HG03342 (cell line): Measurements from ENCODE around the gene CERS4.
"Not testable (repeated sequence)": the region's sequence is repeated elsewhere in the genome, so short reads cannot be mapped to it uniquely, and the experiment has no call there.

ENCODE experiments used
- ATAC-seq: cut with Tn5 transposase; IDR thresholded peaks from one replicate; pipeline ENCODE4 v1.9.1; 2021; ENCODE audit warnings: mild to moderate bottlenecking, moderate library complexity; ENCODE audit not compliant: unreplicated experiment

The CERS4 gene

GRCh38 chr19:8240274-8241229, 31.4 kb downstream of the CERS4 start:
- ATAC-seq: peak; percentile 81

DNA sequence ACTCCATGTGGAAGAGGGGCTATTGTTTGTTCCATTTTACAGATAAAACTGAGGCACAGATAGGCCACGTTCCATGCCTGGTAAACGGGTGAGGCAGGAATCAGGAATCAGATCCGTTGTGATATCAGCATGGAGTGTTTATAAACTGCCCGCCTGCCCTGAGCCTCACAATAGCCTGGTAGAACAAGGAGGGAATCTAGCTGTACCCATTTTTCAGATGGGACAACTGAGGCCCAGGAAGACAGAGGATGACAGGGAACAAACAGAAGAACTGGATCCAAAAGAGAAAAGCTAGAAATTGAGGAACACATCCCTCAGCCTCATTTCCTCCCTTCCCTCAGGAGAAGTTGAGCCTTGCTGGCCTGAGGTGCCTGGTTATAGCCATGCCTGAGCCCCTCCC, 32.5 kb downstream of the CERS4 start:
- no peak for ATAC-seq

- ATAC-seq: no peak
Measured at GRCh38 chr19:8242211-8242821, 33.1 kb downstream of the CERS4 start.

- ATAC-seq: no peak
Measured at GRCh38 chr19:8243146-8243545, 34.0 kb downstream of the CERS4 start.

GRCh38 chr19:8244442-8244841, 35.3 kb downstream of the CERS4 start:
- ATAC-seq: no peak

DNA sequence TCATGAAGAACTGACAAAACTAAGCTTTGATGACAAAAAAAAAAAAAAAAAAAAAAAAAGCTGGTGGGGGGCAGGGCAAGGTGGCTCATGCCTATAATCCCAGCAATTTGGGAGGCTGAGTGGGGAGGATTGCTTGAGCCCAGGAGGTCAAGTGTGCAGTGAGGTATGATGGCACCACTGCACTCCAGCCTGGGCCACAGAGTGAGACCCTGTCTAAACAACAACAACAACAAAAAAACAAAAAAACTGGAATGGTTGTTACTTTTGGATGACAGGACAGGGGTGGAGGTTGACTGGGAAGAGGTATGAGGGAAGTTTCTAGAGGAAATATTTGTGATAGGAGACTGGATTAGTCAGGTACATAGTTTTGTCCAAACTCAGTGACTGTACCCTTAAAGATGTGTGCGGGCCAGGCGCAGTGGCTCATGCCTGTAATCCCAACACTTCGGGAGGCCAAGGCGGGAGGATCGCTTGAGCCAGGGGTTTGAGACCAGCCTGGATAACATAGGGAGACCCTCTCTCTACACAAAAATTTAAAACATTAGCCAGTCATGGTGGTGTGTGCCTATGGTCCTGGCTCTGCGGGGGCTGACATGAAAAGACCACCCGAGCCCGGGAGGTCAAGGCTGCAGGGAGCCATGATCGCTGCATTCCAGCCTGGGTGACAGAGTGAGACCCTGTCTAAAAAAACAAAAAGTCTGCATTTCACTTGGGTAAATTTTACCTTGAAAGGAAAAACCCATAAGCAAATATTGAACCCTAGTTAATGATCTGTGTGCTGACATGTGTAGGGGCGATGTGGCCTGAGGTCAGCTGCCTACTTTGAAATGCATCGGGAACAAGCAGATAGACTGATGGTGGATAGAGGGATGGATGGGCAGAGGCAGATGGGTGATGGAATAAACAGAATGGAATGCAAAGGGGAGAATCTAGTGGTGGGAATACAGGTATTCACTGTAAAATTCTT, 37.0 kb downstream of the CERS4 start:
- ATAC-seq: no peak

GRCh38 chr19:8247129-8247890, 38.1 kb downstream of the CERS4 start:
- ATAC-seq: not testable (repeated sequence)

DNA sequence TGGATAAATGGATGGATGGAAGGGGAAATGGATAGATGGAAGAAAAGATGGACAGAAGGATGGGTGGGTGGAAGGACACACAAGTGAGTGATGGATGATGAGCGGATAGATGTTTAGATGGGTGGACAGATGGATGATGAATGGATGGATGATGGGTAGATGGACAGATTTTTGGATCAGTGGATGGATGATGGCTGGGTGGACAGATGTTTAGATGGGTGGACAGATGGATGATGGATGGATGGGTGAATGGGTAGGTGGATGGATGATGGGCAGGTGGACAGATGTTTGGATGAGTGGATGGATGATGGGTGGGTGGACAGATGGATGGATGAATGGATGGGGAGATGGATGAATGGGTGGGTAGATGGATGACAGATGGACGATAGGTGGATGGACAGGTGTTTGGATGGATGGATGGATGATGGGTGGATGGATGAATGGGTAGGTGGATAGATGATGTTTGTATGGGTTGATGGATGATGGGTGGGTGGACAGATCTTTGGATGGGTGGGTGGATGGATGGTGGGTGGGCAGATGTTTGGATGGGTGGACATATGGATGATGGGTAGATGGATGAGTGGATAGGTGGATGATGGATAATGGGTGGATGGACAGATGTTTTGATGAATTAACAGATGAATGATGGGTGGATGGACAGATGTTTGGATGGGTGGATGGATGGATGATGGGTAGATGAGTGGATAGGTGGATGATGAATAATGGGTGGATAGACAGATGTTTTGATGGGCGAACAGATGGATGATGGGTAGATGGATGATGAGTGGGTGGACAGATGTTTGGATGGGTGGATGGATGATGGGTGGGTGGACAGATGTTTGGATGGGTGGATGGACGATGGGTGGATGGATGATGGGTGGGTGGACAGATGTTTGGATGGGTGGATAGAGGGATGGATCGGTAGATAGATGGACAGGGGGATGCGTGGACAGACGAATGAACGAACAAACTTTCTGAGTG, 39.5 kb downstream of the CERS4 start:
- ATAC-seq: no peak

GRCh38 chr19:8250596-8250995, 41.4 kb downstream of the CERS4 start:
- no peak for ATAC-seq

DNA sequence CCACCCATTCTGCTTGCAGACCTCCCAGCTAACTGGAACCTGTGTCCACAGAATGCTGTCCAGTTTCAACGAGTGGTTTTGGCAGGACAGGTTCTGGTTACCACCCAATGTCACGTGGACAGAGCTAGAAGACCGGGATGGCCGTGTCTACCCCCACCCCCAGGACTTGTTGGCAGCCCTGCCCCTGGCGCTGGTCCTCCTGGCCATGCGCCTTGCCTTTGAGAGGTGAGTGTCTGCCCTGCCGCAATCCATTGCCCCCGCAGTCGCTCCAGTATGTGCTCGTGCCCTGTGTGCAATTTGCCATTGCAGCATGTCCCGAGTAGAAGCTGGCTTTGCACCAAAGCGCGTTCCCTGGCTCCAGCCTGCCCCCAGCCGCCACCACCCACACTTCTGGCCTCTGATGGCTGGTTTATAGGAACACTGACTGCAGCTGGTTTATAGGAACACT, 41.9 kb downstream of the CERS4 start:
- no peak for ATAC-seq

GRCh38 chr19:8252922-8253589, 43.9 kb downstream of the CERS4 start:
- ATAC-seq: peak; percentile 51

GRCh38 chr19:8253678-8254077, 44.5 kb downstream of the CERS4 start:
- no peak for ATAC-seq

GRCh38 chr19:8254286-8255001, 45.3 kb downstream of the CERS4 start:
- ATAC-seq: no peak

DNA sequence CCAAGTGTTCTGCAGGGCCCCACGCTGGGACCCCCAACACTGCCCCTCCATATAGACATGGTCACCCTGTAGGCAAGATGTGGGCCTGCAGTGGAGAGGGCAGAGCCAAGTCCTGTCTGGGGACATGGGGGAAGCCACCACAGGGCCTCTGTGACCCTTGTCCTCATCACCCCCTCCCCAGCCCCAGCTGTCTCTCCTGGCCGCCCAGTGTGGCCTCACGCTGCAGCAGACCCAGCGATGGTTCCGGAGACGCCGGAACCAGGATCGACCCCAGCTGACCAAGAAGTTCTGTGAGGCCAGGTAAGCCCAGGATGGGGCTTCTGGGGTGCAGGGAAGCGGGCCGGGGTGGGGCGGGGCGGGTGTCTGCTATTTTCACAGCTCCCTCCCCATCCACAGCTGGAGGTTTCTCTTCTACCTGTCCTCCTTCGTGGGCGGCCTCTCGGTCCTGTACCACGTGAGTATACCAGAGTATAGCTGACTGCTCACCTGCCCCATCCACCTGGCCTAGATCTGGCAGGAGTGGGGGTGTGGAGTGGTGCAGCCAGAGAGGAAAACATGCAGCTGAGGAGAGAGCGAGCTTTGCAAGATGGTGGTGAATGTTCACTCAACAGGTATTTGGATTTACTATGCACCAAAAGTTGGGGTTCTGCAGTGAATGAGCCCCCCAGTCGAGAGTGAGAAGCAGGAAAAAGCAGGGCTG, 46.4 kb downstream of the CERS4 start:
- no peak for ATAC-seq

DNA sequence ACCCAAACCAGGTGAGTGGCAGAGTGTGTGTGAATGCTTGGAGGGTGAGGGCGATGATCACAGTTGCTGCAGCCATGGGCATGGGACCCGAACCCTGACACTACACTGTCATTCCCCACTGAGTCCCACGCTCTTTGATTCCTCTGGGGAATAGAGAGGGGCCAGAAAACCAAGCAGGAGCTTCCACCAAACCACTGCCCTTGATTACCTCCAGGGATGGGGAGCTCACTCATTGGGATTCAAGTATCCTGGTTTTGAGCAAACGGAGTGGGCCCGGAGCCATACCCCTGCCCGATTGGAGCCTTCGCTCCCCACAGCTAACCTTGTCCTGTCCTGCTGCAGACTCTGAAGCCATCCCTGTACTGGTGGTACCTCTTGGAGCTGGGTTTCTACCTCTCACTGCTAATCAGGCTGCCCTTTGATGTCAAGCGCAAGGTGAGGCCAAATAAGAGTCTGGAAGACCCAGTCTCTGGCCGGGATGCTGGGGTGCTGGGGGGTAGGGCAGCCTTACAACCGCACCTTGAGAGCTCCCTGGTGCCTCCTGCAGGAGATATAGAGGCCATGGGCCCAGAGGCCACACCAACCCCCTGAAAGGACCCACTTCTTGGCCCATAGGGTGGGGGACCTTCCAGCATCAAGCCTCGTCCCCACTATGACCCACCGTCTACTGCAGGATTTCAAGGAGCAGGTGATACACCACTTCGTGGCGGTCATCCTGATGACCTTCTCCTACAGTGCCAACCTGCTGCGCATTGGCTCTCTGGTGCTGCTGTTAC, 47.3 kb downstream of the CERS4 start:
- ATAC-seq: no peak

DNA sequence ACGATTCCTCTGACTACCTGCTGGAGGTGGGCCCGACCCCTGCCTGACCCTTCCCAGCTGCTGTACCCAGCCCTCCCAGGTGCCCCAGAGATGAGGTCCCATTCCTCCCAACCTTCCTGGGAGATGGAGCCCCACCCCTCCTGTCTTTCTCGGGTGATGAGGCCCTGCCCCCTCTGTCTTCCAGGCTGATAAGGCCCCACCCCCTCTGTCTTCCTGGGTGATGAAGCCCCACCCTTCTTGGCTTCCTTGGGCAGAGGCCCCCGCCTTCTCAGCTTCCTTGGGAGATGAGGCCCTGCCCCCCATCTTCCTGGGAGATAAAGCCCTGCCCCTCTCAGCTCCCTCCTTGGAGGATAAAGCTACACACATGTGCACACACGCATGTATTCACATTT, 47.9 kb downstream of the CERS4 start:
- no peak for ATAC-seq
